ENCODE results near the gene FAM168A.

The FAM168A gene

DNA sequence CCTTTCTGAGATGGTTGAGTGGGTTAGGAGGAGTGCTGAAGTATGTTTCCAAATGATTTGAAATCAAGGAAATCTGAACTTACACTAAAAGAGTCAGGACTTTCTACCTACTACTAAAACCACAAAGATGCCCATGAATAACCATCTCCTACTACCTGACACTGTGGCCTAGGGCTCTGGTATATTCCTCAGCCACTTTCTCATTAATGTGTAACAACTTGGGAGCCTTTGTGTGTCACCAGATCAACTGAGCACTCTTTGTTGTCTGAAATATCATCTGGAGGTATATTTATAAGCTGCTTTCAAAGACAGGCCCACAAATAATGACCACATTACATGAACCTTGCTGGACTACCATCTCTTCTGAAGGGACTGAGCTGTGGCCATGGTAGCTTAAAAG lies 177.8 kb downstream of the FAM168A start:
- DNase-seq = no peak

DNA sequence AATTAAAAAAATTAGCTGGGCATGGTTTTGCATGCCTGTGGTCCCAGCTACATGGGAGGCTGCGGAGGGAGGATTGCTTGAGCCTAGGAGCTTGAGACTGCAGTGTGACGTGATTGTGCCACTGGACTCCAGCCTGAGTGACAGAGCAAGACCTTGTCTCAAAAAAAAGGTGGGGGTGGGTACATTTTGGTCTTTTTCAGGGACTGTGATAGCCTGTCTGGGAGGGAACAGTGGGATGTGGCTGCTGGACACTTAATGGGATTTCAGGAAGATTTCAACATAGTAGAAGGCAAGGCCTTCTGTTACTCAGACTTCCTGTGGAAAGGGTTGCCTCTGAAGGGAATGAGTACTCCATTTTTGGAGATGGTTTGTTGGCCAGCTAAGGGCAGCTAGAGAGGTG lies 181.1 kb downstream of the FAM168A start:
- no peak for DNase-seq

DNA sequence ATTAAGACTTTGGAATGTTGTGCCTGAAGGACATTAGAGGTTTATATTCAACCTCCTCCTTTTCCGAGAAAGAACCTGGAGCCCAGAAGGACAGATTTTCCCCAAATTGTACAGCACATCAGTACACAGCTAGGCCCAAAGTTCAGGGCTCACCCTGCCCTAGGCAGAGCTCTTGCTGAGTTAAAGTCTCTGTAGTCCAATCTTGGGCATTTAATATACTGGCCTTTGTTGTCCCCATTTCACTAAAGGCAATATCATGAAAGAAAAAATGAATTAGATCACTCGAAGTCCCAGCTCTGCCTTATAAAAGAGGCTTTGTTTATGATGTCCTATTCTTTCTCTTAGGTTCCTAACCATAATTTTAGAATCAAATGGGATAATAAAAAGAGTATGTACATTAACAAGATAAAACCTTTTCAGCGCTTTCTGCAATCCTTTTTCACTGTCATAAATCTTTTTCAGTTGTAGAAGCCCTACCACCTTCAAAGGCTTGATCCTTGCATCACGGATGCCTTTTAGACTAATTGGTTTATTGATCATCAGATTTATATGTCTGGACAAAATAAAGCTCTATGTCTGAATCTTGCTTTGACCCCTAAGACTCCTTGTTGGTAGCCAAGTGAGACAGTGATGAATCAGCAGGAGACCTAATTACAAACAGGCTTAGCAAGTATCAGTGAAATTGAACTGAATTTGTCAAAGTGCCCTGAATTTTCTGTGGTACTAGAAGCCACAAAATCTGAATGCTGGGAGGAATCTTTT lies 181.9 kb downstream of the FAM168A start:
- no peak for DNase-seq

DNA sequence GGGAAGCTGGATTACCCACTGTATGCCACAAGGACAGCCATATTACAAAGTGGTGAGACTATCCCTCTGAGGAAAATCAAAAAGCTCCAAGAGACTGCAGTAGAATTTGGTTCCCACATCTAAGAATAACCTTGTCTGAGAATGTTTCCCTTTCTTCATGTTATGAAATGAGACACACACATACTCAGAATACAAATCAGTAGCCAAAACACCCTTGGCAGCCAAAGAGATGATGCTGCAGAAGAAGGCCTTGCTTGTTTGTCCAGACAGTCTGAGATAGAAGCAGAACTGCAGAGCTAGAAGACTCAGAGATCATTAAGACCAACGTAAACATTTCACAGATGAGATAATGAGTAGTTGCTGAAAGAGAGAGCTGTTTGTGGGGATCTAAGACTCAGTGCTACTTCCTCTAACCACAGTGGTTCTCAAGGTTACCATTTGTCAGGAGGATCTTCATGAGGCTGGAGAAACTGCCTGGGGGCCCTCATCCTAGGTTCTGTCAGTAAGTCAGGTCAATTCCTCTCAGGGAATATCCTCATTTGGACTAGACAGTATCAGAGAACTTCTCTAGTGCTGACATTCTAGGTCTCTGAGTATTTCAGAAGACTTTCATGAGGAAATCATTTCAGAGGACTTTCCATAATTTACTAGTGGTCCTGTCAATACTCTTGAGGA lies 182.8 kb downstream of the FAM168A start:
- DNase-seq = no peak

DNA sequence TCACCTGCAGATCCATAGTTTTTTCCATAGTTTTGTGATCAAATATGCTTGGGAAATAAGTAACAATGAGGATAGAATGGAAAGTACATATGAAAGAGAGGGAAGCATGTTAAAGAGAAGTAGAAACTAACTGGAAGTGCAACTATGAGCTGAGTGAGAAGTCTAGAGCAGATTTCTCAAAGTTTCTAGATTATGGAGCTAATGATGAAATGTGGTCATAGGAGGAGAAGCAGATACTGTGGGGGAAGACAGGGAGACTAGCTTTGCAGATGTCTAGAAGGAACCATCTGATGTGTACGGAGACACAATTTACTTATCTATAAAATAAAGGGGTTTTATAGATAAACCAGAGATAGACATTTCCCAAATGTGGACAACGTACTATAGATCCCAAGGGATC lies 184.7 kb downstream of the FAM168A start:
- DNase-seq = no peak

DNA sequence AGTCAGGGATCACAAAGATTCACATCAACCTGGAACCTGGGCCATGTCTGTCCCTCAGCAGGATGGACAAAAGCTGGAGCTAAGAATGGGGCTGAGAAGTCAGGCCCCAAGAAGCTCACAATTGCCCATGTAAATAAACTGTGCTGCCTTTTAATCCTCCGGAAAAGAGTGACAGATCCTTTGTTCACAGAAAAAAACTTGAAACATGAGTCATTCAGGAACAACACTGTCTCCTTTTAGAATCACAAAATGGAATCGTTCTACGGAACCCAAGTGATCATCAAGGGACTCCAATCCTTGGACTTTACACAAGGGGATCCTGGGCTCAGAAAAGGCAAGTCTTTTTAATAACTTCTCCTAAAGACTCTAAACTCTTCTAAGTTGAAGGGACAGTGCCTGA lies 185.6 kb downstream of the FAM168A start:
- DNase-seq = no peak

DNA sequence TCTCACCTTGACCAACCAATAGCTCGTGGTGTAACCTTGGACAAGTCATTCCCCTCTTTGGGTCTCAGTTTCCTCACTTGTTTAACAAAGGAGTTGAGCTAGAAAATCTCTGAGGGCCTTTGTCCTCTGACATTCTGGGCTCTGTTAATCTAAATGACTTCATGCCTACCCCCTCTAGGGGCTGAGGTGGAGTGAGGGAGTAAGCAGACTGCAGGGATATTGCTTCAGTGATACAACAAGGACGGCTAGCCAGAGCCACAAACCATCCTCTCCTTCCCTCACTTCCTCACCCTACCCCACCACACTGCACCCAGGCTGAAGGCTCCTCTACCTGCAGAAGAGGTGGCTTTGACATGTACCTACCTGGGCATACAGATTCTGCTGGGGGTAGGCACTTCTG lies 186.9 kb downstream of the FAM168A start:
- DNase-seq = no peak

DNA sequence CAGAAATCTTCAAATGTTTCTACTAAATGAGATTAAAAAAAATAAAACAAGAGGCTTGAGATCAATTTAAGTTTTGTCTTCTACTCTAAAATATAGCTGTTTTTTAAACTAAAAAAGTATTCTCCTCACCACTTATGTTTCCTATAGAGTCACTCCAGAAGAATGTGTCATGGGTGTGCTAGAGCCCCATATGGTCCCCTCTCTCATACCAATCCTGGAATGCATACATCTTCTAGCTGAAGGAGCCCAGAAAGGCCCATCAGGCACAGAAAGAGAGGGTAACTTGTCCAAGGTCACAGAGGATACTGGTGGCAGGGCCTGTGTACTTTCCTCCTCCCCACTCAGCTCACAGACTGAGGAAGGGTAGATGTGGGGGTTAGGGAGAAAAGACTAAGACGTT lies 187.3 kb downstream of the FAM168A start:
- DNase-seq = no peak

DNA sequence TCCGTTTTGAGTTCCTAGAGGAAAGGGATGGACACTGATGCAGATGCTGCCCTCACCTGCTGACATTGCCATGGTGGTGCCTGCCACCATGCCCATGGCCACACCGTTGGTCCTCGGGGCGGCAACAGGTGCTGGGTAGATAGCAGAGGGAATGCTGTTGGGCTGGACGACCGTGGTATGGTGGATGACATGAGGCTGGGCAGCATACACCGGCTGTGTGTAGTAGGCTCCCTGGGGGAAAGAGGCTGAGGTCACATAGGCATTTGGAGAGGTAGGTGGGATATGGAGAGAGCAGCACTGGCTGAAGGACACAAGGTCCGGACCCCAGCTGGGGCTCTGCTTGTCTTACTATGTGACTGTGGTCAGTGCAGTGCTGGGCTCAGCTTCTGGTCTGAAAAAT lies 188.5 kb downstream of the FAM168A start:
- no peak for DNase-seq

DNA sequence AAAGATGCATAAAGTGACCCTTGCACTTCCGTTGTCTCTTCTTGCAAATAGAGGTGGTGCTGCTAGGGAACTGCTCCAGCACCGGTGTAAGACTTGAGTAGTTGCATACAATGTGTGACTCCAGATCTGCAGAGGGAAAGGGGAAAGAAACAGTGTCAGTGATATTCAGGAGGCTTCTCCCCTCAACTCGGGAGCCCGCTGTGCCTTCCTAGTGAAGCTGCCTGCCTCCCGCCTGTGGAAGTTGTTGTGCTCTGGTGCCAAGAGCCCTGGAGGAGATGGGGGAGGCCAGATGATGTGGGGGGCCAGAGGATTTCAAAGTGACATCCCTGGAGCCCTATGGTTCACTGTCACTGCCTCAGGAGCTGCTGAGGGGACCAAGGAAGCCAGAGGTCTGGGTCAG lies 191.3 kb downstream of the FAM168A start:
- no peak for DNase-seq

DNA sequence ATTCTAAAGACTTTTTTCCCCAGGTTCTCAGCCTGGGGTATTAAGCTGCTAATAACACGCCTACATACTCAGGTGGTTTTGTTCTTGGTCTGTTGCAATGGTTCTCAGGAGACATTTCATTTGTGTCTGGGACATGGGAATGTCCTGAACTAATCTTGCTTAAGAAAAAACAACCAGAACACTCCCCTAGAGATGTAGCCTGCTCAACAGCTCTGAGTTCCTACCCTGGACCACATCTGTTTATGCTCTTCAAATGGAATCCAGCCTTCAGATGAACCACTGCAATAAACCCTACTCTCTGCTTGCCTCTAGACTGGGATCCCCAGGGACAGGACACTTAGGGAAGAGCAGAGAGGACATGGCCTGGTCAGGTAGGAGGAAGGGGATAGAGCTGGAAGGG lies 191.8 kb downstream of the FAM168A start:
- DNase-seq = no peak

DNA sequence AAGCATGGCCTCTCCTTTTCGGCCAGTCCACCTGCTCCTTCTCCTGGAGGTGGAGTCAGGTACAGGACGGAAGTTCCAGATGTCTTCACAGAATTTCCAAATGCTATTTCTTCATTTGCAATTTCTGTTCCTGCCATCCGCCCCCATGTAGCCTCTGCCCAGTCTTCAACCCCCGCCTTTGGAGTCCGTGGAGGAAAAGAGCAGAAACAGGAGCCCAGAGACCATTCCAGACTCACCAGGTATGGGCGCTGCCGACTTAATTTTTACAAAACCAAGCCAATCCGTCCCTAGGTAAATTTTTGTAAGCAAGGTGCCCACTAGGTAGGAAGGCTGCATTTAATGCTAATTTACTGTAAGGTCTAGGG lies 192.8 kb downstream of the FAM168A start:
- no peak for DNase-seq

DNA sequence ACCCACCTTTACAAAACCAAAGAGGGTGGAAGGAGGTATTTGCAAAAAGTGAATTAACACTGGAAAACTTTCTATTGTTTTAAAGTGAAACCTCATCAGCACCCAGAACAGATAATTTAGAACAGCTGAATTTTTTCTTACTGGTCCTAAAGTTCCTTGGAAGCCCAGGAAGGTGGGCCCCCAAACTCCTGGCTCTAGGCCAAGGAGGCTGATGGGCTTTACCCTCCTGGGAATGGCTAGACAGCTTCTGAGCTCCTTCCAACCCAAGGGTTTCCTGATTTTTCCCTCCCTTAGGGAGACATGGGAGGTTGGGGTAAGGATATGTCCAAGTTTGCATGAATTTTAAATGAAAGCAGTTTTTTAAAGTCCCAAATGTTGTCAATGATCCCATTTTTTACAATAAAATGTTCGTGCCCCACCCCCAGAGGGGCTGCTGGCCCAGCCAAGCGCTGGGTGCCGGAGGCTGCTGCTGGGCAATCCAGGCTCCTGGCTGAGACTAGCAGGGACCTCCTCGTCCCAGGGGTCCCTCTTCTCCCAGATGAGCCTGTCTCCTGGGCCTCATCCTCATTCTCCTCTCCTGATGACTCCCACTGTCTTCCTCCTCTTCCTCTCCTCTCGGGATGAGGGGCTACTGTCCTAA lies 193.3 kb downstream of the FAM168A start:
- DNase-seq = no peak

DNA sequence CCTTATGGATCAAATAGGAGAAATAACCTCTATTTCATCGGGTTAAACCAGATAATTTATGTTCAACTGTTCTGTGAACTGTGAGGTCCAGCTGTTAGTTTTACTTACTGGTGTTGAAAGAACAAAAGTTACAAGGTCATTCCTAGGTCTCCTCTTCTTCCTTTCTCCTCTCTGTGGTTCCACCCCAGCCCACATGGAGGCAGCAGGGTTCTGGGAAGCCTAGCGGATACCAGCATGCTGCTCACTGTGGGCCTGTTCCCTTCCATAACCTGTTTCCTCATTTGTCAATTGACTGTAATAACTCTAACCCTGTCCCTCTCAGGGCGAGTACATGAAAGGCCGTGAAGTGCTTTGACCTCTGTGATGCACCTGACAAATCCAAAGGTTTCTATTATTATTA lies 193.9 kb downstream of the FAM168A start:
- DNase-seq = no peak

DNA sequence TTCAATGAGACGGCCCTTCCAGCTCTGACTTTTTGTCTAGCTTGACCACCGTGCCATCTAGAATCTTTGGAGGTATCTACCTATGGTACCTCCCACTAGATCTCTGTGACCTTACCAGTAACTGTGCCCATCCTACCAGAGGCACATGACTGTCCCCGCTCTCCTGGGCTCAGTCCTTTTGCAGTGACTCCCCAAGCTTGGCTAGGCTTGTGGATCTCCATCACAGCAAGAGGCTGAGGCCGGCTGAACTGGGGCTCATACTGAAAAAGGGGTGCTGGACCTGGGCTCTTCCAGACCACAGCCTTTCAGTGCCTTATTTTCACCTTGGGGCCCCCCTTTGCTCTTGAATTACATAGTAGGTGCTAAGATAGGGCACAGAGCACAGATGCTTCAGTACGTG lies 194.4 kb downstream of the FAM168A start:
- no peak for DNase-seq

DNA sequence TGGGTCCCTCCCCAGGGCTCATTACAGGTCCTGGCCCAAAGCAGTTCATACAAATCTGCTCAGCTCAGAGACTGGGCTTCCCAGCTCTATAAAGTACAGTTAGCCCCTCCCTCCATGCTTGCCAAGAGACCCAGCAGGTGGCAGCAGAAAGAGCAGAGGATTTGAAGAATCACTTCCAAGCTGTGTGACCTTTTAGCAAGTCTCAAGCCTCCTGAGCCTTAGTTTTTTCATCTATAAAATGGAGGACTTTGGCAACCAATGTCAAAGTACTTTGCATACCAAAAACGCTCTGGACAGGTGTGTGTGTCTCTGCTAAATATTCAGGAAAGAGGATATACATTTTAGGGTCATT lies 195.1 kb downstream of the FAM168A start:
- no peak for DNase-seq

DNA sequence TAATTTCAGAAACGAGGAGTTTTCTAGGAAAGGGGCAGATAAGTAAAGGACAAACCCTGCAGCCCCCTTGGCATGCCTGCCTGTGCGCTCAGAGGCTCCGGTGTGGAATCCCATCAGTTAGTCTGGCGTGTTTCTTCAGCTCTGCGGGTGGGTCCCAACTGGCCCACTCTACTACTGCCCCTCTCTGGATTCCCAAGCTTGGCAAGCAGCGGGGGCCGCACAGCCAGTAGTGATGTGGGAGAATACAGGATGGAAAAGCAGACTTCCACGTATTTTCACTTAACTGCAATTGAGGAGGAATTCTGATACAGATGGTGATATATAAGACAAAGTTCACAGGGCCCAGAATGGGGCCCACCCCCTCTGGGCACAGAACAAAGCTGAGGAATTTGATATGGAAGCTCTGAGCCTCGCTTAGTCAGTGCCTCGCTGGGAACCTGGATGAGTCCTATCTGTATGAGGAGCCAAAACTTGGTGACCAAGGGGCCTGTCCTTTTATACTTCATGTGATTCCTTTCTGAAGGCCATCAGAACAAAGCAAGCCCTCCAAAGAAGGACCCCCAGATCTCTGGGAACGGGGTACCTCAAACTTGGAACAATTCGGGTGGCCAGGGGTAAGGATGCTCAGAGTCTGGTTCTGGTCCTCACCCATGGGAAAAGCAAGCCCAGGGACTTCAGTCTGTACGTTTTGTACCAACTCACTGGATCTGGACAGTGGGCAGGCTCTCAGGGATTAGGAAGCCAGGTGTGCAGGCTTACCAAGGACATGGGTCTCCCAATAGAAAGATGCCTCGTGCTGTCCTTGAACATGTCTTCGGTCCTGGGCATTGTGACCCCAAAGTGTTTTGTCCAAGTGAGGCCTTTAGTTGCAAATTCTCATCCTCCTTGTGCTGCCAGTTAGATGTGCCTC lies 195.7 kb downstream of the FAM168A start:
- no peak for DNase-seq

DNA sequence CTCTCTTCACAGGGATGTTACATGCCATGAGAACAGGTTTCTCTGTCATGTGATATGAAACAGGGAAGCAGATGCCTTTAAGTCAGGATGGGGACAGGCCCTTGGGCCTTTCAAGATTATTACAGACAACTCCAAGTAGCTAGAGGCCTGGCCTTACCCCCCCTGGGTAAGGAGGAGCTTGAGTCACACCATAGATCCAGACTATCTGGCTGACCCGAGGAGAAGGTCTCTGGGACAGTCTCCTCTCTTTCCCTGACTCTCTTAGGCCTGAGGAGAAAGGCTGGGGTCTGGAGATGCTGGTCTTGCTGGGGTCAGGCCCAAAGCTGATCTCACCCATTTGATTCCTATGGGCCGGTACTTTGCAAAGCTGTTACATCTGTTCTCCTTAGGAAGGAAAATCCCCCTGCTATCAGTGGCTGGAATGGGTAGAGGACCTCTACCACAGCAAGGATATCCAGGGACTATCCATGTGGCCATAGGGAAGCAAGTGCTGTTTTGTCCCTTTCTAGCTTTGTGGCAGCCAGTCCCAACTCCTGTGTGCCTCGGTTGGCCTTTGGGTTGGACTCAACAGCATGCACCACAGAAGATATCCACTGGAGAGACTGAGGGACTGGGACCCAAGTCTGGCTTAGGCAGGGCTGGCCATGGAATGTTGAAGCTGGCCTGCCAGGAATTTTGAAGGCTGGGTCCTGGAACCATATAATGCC lies 196.5 kb downstream of the FAM168A start:
- no peak for DNase-seq

DNA sequence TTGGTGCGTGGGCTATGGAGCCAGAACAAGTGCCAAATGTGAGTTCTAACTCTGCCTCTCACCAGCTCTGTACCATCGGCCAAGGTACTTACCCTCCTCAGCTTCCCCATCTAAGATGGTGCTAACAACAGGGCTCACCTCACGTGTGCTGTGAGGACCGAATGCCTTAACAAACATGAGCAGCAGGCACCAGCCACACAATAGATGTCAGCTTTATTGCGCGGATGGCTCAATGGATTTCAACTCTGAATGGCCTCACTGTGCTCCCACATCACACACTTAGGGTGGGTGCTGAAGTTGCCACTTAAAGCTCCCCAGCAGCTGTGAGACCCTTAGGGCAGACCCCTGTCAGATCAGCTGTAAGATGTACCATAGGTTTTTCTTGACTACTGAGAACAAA lies 197.6 kb downstream of the FAM168A start:
- DNase-seq = no peak

DNA sequence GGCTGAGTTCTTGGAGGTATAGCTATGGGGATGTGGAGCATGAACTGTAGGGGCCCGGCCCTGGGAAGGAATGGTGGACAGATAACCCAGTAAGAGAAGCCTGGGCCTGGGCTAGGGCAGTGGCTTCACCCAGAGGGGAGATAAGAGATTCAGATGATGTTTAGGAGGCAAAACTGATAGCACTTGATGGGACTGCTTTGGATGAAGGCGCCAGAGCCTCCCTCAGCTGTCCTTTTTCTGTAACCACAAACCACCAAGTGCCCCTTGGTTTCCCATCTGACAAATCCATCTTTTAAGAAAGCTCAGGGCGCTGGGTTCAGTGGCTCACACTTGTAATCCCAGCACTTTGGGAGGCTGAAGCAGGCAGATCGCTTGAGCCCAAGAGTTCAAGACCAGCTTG lies 198.3 kb downstream of the FAM168A start:
- DNase-seq = no peak

DNA sequence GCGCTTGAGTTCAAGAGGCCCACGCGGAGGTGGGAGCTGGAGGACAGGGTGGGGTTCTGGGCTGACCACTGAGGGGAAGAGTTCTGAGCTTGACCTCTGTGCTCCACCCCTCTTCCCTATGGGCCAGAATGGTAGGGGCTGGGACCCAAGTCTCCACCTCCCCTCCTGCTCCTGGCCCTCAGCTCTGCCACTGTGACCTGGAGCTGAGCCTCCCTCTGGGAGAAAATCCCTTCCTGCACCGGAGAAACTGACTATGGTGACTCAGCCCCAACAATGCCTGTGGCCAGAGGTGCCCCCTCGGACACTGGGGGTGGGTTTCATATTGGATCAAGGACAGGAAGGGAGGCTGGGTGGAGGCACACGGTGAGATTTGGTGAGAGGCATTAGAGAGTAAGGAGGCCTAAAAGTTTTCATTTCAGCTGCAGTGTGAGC lies 198.7 kb downstream of the FAM168A start:
- DNase-seq = no peak

DNA sequence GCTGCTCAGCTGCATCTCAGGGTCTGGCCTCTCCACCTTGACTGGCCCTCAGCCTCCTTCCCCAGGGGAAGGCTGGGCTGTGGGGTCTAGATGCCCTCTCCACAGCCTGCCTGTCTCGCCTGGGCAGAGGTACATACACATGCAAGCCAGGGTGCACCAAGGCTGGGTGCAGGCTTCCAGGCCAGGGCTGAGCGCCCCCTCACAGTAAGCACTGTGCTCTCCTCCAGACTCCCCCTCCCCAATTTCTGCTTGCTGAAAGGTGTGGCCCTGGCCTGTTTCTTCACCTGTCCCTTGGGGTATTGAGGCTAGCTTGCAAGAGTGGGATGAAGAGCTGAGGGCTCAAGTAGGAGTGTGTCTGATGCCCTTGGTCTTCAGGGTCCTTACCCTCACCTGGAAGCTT lies 199.2 kb downstream of the FAM168A start:
- DNase-seq = no peak

DNA sequence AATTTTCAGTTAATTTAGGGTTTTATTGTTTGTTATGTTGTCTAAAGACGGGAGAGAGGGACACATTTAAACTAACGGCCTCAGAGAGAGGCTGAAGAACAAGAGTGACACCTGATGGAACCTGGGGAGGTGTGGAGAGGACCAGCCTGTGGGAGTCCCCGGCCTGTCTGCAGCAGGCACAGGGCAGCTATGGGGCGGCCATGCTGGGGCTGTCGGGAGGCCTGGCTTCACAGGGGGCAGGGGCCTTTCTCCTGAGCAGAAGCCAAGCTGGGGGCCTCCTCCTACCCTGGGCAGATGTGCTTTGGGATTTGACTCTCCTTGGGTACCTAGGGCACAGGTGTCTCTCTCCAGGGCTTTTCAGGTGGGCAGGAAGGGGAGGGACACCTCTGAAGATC lies 199.8 kb downstream of the FAM168A start:
- DNase-seq = no peak

All from activated T-cell treated with anti-CD3 and anti-CD28 coated beads for 4 hours (primary cell).